ENCODE measurements around the gene INSR.
A peak's percentile ranks its signal among the peaks of the same experiment; 100 is the strongest.

The INSR gene

DNA sequence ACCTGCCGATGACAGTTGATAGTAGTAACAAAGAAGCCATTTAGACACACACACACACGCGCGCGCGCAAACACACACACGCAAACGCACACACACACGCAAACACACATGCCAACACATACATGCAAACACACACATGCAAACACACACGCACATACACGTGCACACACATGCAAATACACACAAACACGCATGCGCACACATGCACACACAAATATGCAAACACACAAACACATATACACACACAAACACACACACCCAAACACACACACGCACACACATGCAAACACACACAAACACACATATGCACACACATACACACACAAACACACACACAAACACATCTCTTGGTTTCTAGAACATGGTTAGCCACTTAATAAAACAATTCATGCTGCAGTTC, 174.6 kb downstream of the INSR start:
- no peak overlapping the region for H3K4me3 ChIP-seq (ENCODE audit: low read depth, low read length)
- H3K27ac ChIP-seq (ENCODE audit: extremely low read depth, low read depth, low read length), result no peak overlapping the region
- no peaks in the 10 kb centered on the region for H3K9me3 ChIP-seq (ENCODE audit: control insufficient read depth, insufficient read depth, low read depth, low read length)
- ChIA-PET POLR2A (no interaction called here), CTCF (no interaction called here)
- H3K4me1 ChIP-seq (ENCODE audit: control insufficient read depth, insufficient read depth, low read length), result no peaks in the 10 kb centered on the region
- peaks cover 3 to 58% of the 10 kb centered on the region in 2 experiments; a peak in 2 of 3 replicates for H3K36me3 ChIP-seq (ENCODE audit: control insufficient read depth in 2 of 2, insufficient read depth in 1 of 2, low read length in 2 of 2)
- TF ChIP-seq ZNF561 (tag by site-specific recombination; IDR thresholded peaks at IDR 0.05; ENCODE audit: borderline replicate concordance), result no peak
- 0 out of 2 replicates have a peak, but pooled peaks have one; percentile 15 for TF ChIP-seq GLI4 (tag by site-specific recombination; IDR thresholded peaks at IDR 0.05)
- TF ChIP-seq, protein P1, sequence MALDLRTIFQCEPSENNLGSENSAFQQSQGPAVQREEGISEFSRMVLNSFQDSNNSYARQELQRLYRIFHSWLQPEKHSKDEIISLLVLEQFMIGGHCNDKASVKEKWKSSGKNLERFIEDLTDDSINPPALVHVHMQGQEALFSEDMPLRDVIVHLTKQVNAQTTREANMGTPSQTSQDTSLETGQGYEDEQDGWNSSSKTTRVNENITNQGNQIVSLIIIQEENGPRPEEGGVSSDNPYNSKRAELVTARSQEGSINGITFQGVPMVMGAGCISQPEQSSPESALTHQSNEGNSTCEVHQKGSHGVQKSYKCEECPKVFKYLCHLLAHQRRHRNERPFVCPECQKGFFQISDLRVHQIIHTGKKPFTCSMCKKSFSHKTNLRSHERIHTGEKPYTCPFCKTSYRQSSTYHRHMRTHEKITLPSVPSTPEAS (tag by site-specific recombination; IDR thresholded peaks at IDR 0.05), result peak; percentile 98

DNA sequence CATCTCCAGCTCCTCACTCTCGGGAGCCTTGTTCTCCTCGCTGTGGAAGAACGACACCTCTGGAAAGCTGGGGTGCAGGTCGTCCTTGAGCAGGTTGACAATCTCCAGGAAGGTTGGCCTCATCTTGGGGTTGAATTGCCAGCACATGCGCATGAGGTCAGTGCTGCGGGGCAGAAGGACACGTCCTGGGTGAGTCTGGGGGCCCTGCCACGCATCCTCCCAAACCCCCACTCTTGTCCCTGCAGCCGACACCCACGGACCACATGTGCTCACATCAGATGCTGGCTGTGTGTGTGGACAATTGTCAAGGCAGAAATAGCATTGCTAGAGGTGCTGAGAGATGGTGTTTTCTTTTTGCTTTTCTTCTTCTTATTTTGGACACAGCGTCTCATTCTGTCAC, 177.0 kb downstream of the INSR start:
- TF ChIP-seq ZNF311 (tag by site-specific recombination; IDR thresholded peaks at IDR 0.05; ENCODE audit: borderline replicate concordance), result no peak
- no peak for TF ChIP-seq GFI1B (tag by site-specific recombination; IDR thresholded peaks at IDR 0.05)
- TF ChIP-seq, protein P2, sequence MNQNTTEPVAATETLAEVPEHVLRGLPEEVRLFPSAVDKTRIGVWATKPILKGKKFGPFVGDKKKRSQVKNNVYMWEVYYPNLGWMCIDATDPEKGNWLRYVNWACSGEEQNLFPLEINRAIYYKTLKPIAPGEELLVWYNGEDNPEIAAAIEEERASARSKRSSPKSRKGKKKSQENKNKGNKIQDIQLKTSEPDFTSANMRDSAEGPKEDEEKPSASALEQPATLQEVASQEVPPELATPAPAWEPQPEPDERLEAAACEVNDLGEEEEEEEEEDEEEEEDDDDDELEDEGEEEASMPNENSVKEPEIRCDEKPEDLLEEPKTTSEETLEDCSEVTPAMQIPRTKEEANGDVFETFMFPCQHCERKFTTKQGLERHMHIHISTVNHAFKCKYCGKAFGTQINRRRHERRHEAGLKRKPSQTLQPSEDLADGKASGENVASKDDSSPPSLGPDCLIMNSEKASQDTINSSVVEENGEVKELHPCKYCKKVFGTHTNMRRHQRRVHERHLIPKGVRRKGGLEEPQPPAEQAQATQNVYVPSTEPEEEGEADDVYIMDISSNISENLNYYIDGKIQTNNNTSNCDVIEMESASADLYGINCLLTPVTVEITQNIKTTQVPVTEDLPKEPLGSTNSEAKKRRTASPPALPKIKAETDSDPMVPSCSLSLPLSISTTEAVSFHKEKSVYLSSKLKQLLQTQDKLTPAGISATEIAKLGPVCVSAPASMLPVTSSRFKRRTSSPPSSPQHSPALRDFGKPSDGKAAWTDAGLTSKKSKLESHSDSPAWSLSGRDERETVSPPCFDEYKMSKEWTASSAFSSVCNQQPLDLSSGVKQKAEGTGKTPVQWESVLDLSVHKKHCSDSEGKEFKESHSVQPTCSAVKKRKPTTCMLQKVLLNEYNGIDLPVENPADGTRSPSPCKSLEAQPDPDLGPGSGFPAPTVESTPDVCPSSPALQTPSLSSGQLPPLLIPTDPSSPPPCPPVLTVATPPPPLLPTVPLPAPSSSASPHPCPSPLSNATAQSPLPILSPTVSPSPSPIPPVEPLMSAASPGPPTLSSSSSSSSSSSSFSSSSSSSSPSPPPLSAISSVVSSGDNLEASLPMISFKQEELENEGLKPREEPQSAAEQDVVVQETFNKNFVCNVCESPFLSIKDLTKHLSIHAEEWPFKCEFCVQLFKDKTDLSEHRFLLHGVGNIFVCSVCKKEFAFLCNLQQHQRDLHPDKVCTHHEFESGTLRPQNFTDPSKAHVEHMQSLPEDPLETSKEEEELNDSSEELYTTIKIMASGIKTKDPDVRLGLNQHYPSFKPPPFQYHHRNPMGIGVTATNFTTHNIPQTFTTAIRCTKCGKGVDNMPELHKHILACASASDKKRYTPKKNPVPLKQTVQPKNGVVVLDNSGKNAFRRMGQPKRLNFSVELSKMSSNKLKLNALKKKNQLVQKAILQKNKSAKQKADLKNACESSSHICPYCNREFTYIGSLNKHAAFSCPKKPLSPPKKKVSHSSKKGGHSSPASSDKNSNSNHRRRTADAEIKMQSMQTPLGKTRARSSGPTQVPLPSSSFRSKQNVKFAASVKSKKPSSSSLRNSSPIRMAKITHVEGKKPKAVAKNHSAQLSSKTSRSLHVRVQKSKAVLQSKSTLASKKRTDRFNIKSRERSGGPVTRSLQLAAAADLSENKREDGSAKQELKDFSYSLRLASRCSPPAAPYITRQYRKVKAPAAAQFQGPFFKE (tag by site-specific recombination; IDR thresholded peaks at IDR 0.05; ENCODE audit: borderline replicate concordance), result no peak
- no peak for TF ChIP-seq ZBTB1 (tag by site-specific recombination; IDR thresholded peaks at IDR 0.05)
- TF ChIP-seq ZNF558 (tag by site-specific recombination; IDR thresholded peaks at IDR 0.05), result no peak
- no peak for TF ChIP-seq ZNF16 (tag by site-specific recombination; IDR thresholded peaks at IDR 0.05; ENCODE audit: low read depth)
- TF ChIP-seq, protein P3, sequence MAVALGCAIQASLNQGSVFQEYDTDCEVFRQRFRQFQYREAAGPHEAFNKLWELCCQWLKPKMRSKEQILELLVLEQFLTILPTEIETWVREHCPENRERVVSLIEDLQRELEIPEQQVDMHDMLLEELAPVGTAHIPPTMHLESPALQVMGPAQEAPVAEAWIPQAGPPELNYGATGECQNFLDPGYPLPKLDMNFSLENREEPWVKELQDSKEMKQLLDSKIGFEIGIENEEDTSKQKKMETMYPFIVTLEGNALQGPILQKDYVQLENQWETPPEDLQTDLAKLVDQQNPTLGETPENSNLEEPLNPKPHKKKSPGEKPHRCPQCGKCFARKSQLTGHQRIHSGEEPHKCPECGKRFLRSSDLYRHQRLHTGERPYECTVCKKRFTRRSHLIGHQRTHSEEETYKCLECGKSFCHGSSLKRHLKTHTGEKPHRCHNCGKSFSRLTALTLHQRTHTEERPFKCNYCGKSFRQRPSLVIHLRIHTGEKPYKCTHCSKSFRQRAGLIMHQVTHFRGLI (tag by site-specific recombination; IDR thresholded peaks at IDR 0.05), result no peak
- no peak for TF ChIP-seq ZNF596 (tag by site-specific recombination; IDR thresholded peaks at IDR 0.05)
- no peak for TF ChIP-seq MEIS1 (CRISPR knock-in tag; IDR thresholded peaks at IDR 0.05; ENCODE audit: borderline replicate concordance)
- TF ChIP-seq, protein P4, sequence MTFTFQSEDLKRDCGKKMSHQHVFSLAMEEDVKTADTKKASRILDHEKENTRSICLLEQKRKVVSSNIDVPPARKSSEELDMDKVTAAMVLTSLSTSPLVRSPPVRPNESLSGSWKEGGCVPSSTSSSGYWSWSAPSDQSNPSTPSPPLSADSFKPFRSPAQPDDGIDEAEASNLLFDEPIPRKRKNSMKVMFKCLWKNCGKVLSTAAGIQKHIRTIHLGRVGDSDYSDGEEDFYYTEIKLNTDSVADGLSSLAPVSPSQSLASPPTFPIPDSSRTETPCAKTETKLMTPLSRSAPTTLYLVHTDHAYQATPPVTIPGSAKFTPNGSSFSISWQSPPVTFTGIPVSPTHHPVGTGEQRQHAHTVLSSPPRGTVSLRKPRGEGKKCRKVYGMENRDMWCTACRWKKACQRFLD (tag by site-specific recombination; IDR thresholded peaks at IDR 0.05), result no peak
- no peak for TF ChIP-seq ZNF350 (tag by site-specific recombination; IDR thresholded peaks at IDR 0.05)
- TF ChIP-seq ZNF701 (tag by site-specific recombination; IDR thresholded peaks at IDR 0.05), result no peak
- TF ChIP-seq, protein P5, sequence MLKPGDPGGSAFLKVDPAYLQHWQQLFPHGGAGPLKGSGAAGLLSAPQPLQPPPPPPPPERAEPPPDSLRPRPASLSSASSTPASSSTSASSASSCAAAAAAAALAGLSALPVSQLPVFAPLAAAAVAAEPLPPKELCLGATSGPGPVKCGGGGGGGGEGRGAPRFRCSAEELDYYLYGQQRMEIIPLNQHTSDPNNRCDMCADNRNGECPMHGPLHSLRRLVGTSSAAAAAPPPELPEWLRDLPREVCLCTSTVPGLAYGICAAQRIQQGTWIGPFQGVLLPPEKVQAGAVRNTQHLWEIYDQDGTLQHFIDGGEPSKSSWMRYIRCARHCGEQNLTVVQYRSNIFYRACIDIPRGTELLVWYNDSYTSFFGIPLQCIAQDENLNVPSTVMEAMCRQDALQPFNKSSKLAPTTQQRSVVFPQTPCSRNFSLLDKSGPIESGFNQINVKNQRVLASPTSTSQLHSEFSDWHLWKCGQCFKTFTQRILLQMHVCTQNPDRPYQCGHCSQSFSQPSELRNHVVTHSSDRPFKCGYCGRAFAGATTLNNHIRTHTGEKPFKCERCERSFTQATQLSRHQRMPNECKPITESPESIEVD (tag by site-specific recombination; IDR thresholded peaks at IDR 0.05), result no peak
- no peak for TF ChIP-seq ZNF157 (tag by site-specific recombination; IDR thresholded peaks at IDR 0.05)
- TF ChIP-seq ZNF792 (tag by site-specific recombination; IDR thresholded peaks at IDR 0.05), result no peak
- TF ChIP-seq ZNF223 (tag by site-specific recombination; IDR thresholded peaks at IDR 0.05), result no peak
- TF ChIP-seq, protein P6, sequence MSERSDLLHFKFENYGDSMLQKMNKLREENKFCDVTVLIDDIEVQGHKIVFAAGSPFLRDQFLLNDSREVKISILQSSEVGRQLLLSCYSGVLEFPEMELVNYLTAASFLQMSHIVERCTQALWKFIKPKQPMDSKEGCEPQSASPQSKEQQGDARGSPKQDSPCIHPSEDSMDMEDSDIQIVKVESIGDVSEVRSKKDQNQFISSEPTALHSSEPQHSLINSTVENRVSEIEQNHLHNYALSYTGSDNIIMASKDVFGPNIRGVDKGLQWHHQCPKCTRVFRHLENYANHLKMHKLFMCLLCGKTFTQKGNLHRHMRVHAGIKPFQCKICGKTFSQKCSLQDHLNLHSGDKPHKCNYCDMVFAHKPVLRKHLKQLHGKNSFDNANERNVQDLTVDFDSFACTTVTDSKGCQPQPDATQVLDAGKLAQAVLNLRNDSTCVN (tag by site-specific recombination; optimal IDR thresholded peaks at IDR 0.05), result no peak
- TF ChIP-seq ZNF335 (tag by site-specific recombination; conservative IDR thresholded peaks at IDR 0.05), result no peak
- no peak for TF ChIP-seq HOXC10 (CRISPR knock-in tag; IDR thresholded peaks at IDR 0.05)
- H3K36me3 ChIP-seq (ENCODE audit: control insufficient read depth in 2 of 2, insufficient read depth in 1 of 2, low read length in 2 of 2), result peaks cover 3 to 51% of the 10 kb centered on the region in 2 experiments; a peak in 2 of 3 replicates
- ChIA-PET CTCF (interaction anchor here (0.6 kb wide), 1 partner anchor 15 kb away, joined by 3 read pairs; no protein-coding TSS in a partner anchor), POLR2A (no interaction called here)
- no peaks in the 10 kb centered on the region for H3K9me3 ChIP-seq (ENCODE audit: control insufficient read depth, insufficient read depth, low read depth, low read length)
- no peak overlapping the region for H3K27ac ChIP-seq (ENCODE audit: extremely low read depth, low read depth, low read length)
- no peaks in the 10 kb centered on the region for H3K4me1 ChIP-seq (ENCODE audit: control insufficient read depth, insufficient read depth, low read length)
- no peak overlapping the region for H3K4me3 ChIP-seq (ENCODE audit: low read depth, low read length)
